Rectal smooth muscle tissue (tissue), 1 donor: ENCODE results near the gene PAX6.

Source experiments
- H3K27ac ChIP-seq: one replicate; pipeline ENCODE4 v1.7.0; 2013; ENCODE audit warnings: low read depth, low read length, inconsistent platforms
- H3K27me3 ChIP-seq: one replicate; pipeline ENCODE4 v1.7.0; 2013; ENCODE audit warnings: low read length; ENCODE audit not compliant: control insufficient read depth, insufficient read depth
- H3K36me3 ChIP-seq: one replicate; pipeline ENCODE4 v1.7.0; 2013; ENCODE audit warnings: low read length; ENCODE audit not compliant: control insufficient read depth, insufficient read depth
- H3K4me1 ChIP-seq: one replicate; pipeline ENCODE4 v1.7.0; 2013; ENCODE audit warnings: low read length; ENCODE audit not compliant: control insufficient read depth, insufficient read depth
- H3K4me3 ChIP-seq: one replicate; pipeline ENCODE4 v1.7.0; 2013; ENCODE audit warnings: low read length
- H3K9ac ChIP-seq: one replicate; pipeline ENCODE4 v1.7.0; 2013; ENCODE audit warnings: low read length

PAX6 gene

GRCh38 chr11:31782257-31782656, 28.9 kb downstream of the PAX6 start:
- no peak overlapping the region for H3K9ac ChIP-seq

DNA sequence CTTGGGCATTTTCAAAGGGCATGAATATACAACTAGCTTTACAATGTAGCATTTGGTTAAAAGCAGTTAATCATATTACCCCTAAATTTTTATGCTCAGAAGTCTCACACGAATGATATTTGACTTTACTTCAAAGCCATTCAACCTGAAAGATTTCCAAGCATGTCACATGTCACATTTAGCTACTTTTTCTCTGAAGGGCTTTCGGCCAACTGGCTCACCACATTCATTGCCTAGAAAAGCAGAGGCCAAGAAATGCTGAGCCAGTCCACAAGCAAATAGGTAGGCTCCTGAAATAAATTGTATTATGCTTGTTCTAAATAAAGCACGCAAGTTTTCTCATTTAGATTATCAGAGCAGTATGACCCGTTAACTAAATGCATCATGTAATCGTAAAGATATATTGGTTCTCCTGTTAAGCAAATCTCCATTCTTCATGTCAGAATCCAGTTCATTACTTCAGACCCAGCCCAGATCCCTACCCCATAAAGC, 30.6 kb downstream of the PAX6 start:
- Histone ChIP-seq H3K9ac (no peak overlapping the region), H3K27ac (no peak overlapping the region), H3K27me3 (no peaks in the 10 kb centered on the region), H3K4me3 (no peak overlapping the region), H3K4me1 (no peaks in the 10 kb centered on the region), H3K36me3 (no peaks in the 10 kb centered on the region)

More at GRCh38 chr11:31782257-31782656, 28.9 kb downstream of the PAX6 start:
- H3K27me3 ChIP-seq: no peaks in the 10 kb centered on the region
- no peaks in the 10 kb centered on the region for H3K36me3 ChIP-seq
- H3K4me3 ChIP-seq: no peak overlapping the region
- H3K4me1 ChIP-seq: no peaks in the 10 kb centered on the region
- H3K27ac ChIP-seq: no peak overlapping the region

- H3K27me3 ChIP-seq: no peaks in the 10 kb centered on the region
- no peak overlapping the region for H3K27ac ChIP-seq
- H3K36me3 ChIP-seq: no peaks in the 10 kb centered on the region
- H3K4me3 ChIP-seq: no peak overlapping the region
- H3K9ac ChIP-seq: no peak overlapping the region
- H3K4me1 ChIP-seq: no peaks in the 10 kb centered on the region
Measured at GRCh38 chr11:31780078-31780477, 31.0 kb downstream of the PAX6 start.

DNA sequence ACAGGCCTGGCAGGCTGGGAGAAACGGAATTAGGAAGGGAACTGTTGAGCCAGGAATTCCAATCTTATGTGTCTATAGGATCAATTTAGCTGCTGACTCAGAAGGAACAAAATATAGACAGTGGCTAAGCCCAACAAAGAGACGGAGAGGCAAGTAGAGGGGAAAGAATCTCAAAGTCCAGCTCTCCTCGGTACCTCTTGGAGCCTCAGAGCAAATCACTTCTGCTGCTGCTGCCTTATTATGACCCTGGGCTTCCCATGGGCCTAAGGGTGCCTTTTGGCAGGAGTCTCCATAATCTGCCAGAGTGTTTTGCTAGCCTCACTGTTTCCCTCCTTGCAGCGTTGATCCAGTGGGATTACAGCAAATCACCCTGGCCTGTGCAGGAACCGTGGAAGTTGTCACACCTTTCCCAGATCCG, 31.7 kb downstream of the PAX6 start:
- Histone ChIP-seq H3K4me1 (no peaks in the 10 kb centered on the region), H3K27ac (no peak overlapping the region), H3K27me3 (no peaks in the 10 kb centered on the region), H3K9ac (no peak overlapping the region), H3K4me3 (no peak overlapping the region), H3K36me3 (no peaks in the 10 kb centered on the region)

DNA sequence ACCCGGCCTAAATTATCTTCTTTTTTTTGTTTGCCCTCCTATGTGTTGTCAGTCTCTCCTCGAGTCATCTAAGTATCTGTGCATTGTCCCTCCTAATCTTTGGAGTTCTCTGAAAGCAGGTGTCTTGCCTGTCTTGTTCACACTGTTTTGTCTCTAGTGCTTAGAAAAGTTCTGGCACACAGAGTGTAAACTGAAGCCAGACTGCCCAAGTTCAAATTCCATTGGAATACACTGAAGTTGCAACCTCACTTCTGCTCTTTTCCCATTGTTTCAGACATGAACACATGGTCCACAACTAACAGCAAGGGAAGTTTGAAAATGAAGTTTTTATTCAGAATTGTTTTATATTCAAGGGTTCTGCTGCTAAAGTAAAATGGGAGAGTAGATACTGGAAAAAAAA, 38.7 kb downstream of the PAX6 start:
- Histone ChIP-seq H3K4me3 (no peak overlapping the region), H3K4me1 (no peaks in the 10 kb centered on the region), H3K36me3 (no peaks in the 10 kb centered on the region), H3K9ac (no peak overlapping the region), H3K27me3 (no peaks in the 10 kb centered on the region), H3K27ac (no peak overlapping the region)

DNA sequence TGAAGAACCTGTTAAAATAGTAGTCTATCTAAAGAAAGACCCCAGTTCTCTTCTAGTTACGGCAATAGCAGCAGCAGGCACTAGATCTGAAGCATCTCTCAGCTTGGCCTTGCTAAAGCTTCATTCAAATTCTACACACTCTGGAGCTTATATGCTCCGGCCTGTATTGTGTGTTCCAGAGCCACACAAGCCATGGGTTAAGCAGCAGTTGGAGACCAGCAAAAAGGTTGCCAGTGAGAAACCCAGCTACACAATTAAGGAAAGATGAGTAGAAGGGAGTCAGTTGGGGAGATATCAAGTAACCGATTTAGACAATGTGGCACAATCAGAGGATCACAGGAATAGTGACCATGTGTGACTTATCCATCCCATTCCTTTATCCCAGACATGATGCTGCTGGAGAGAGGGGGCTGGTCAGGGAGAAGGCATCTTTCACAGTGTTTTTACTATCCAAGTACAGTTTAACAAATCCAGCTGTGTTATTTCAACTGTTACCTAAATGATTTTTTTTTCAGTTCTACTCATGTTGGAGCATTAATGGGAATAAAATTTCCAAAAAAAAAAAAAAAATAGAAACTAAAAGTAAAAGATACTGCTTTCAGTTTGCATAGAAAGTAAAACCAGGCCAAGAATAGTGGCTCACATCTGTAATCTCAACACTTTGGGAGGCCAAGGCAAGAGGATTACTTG, 41.0 kb downstream of the PAX6 start:
- H3K36me3 ChIP-seq: no peaks in the 10 kb centered on the region
- no peak overlapping the region for H3K4me3 ChIP-seq
- H3K9ac ChIP-seq: no peak overlapping the region
- H3K27ac ChIP-seq: no peak overlapping the region
- H3K27me3 ChIP-seq: no peaks in the 10 kb centered on the region
- H3K4me1 ChIP-seq: no peaks in the 10 kb centered on the region

- no peak overlapping the region for H3K27ac ChIP-seq
- H3K27me3 ChIP-seq: no peaks in the 10 kb centered on the region
- H3K9ac ChIP-seq: no peak overlapping the region
- no peaks in the 10 kb centered on the region for H3K36me3 ChIP-seq
- no peak overlapping the region for H3K4me3 ChIP-seq
- no peaks in the 10 kb centered on the region for H3K4me1 ChIP-seq
Measured at GRCh38 chr11:31768749-31769640, 42.1 kb downstream of the PAX6 start.

GRCh38 chr11:31767685-31768084, 43.4 kb downstream of the PAX6 start:
- H3K4me1 ChIP-seq: no peaks in the 10 kb centered on the region
- H3K4me3 ChIP-seq: no peak overlapping the region
- H3K36me3 ChIP-seq: no peaks in the 10 kb centered on the region
- H3K27me3 ChIP-seq: no peaks in the 10 kb centered on the region
- no peak overlapping the region for H3K9ac ChIP-seq
- no peak overlapping the region for H3K27ac ChIP-seq

DNA sequence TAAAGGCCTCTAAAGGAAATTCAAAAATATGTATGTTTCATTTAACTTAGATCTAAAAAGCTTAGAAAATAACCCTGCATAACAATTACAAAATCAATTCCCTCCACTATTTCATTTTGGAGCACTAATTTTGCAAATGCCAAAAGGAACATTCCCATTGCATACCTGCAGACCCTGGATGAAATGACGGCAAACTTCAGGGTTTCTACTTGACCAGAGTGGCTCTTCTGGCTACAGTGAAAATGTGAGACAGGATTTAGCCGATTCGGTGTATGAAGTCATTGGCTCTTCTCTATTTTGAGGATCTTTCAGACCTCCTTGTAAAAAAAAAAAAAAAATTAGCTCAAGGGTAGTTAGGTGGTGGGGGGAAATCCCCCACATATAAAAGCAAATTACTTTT, 44.1 kb downstream of the PAX6 start:
- H3K9ac ChIP-seq: no peak overlapping the region
- H3K36me3 ChIP-seq: no peaks in the 10 kb centered on the region
- H3K27ac ChIP-seq: no peak overlapping the region
- no peaks in the 10 kb centered on the region for H3K27me3 ChIP-seq
- H3K4me3 ChIP-seq: no peak overlapping the region
- H3K4me1 ChIP-seq: no peaks in the 10 kb centered on the region

- no peak overlapping the region for H3K27ac ChIP-seq
- no peaks in the 10 kb centered on the region for H3K27me3 ChIP-seq
- no peaks in the 10 kb centered on the region for H3K4me1 ChIP-seq
- H3K9ac ChIP-seq: no peak overlapping the region
- H3K36me3 ChIP-seq: no peaks in the 10 kb centered on the region
- no peak overlapping the region for H3K4me3 ChIP-seq
Measured at GRCh38 chr11:31764766-31765165, 46.4 kb downstream of the PAX6 start.

DNA sequence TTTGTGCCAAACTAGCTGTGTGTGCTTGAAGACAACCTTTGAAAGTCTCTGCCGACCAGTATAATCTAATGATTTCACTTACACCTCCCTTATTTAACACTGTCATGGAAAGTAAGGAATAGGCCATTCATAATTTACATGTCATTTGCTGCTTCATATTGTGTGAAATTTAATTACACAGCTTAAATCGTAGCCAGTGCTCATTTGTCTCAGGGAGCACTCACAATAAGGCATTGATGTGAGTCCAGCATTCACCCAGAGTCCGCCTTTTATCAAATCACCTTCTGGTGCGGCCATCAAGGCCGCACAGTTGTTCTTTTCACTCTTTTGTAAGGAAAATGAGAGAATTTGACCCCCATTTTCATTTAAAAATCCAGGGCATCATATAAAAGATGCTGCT, 46.9 kb downstream of the PAX6 start:
- H3K4me3 ChIP-seq: no peak overlapping the region
- H3K27me3 ChIP-seq: no peaks in the 10 kb centered on the region
- H3K36me3 ChIP-seq: no peaks in the 10 kb centered on the region
- H3K9ac ChIP-seq: no peak overlapping the region
- no peaks in the 10 kb centered on the region for H3K4me1 ChIP-seq
- no peak overlapping the region for H3K27ac ChIP-seq

- Histone ChIP-seq H3K27me3 (no peaks in the 10 kb centered on the region), H3K27ac (no peak overlapping the region), H3K4me1 (no peaks in the 10 kb centered on the region), H3K4me3 (no peak overlapping the region), H3K9ac (no peak overlapping the region), H3K36me3 (no peaks in the 10 kb centered on the region)
Measured at GRCh38 chr11:31763296-31763695, 47.8 kb downstream of the PAX6 start.
